ENCODE results near the gene DGKG. TPM values are rescaled to one million over a fixed set of nuclear protein-coding genes. Genes with fewer than 3 reads are reported as not detected.
A peak's percentile ranks its signal among the peaks of the same experiment; 100 is the strongest.

The DGKG gene
- total RNA-seq, 1 donor from 2014 or later: 3.9 TPM

- intact Hi-C loops (cut with micrococcal nuclease): no loop called here
- CTCF ChIA-PET: no interaction called here
- DNase-seq: no peak
- TF ChIP-seq CTCF (IDR thresholded peaks at IDR 0.05): no peak
- POLR2A ChIA-PET: no interaction called here
- peaks cover 26% of the 10 kb centered on the region for H3K27me3 Mint-ChIP-seq
- H3K4me3 Mint-ChIP-seq: no peak overlapping the region
- no peak for ATAC-seq (ENCODE audit: low read depth)
- H3K4me1 Mint-ChIP-seq: peaks cover 4% of the 10 kb centered on the region
- no peak overlapping the region for H3K27ac Mint-ChIP-seq
- no peaks in the 10 kb centered on the region for H3K36me3 Mint-ChIP-seq (ENCODE audit: low read depth)
- no peaks in the 10 kb centered on the region for H3K9me3 Mint-ChIP-seq
Observed at GRCh38 chr3:186100398-186100797, 261.6 kb downstream of the DGKG start.

- Mint-ChIP-seq H3K36me3 (ENCODE audit: low read depth) (no peaks in the 10 kb centered on the region), H3K4me3 (no peak overlapping the region), H3K9me3 (no peaks in the 10 kb centered on the region), H3K4me1 (peaks cover 4% of the 10 kb centered on the region), H3K27me3 (peaks cover 26% of the 10 kb centered on the region), H3K27ac (no peak overlapping the region)
- intact Hi-C loops (cut with micrococcal nuclease): no loop called here
- ChIA-PET POLR2A (interaction anchor here (0.6 kb wide), 1 partner anchor 210 kb away, joined by 7 read pairs; no protein-coding TSS in a partner anchor), CTCF (no interaction called here)
- ATAC-seq (ENCODE audit: low read depth): no peak
- DNase-seq: no peak
- TF ChIP-seq CTCF (IDR thresholded peaks at IDR 0.05): no peak
Observed at GRCh38 chr3:186099178-186099577, 262.9 kb downstream of the DGKG start.

- ChIA-PET POLR2A (interaction anchor here (0.6 kb wide), 1 partner anchor 209 kb away, joined by 7 read pairs; no protein-coding TSS in a partner anchor), CTCF (interaction anchor here (0.7 to 1.2 kb wide), 2 partner anchors 13 to 518 kb away, joined by 3 to 4 read pairs; no protein-coding TSS in a partner anchor)
- intact Hi-C loops (cut with micrococcal nuclease): no loop called here
- H3K4me3 Mint-ChIP-seq: no peak overlapping the region
- no peaks in the 10 kb centered on the region for H3K9me3 Mint-ChIP-seq
- DNase-seq (no peak), ATAC-seq (ENCODE audit: low read depth) (no peak)
- peaks cover 4% of the 10 kb centered on the region for H3K4me1 Mint-ChIP-seq
- H3K27ac Mint-ChIP-seq: no peak overlapping the region
- H3K27me3 Mint-ChIP-seq: peaks cover 25% of the 10 kb centered on the region
- TF ChIP-seq CTCF (IDR thresholded peaks at IDR 0.05): no peak
- no peaks in the 10 kb centered on the region for H3K36me3 Mint-ChIP-seq (ENCODE audit: low read depth)
Observed at GRCh38 chr3:186098740-186099139, 263.3 kb downstream of the DGKG start.

GRCh38 chr3:186097663-186098451, 264.2 kb downstream of the DGKG start:
- Mint-ChIP-seq H3K27ac (no peak overlapping the region), H3K27me3 (peaks cover 25% of the 10 kb centered on the region), H3K4me3 (no peak overlapping the region), H3K4me1 (peaks cover 4% of the 10 kb centered on the region), H3K36me3 (ENCODE audit: low read depth) (no peaks in the 10 kb centered on the region), H3K9me3 (no peaks in the 10 kb centered on the region)
- CTCF ChIA-PET: interaction anchor here (0.7 to 1.2 kb wide), 2 partner anchors 14 to 519 kb away, joined by 3 to 4 read pairs; no protein-coding TSS in a partner anchor
- ATAC-seq (ENCODE audit: low read depth) (peak; percentile 28), DNase-seq (no peak)
- no peak for TF ChIP-seq CTCF (IDR thresholded peaks at IDR 0.05)
- POLR2A ChIA-PET: interaction anchor here (0.5 kb wide), 1 partner anchor 472 kb away, joined by 3 read pairs; the partner anchor contains the start of gene DNAJB11
- intact Hi-C loops (cut with micrococcal nuclease): no loop called here

- Mint-ChIP-seq H3K27me3 (peaks cover 22% of the 10 kb centered on the region), H3K27ac (no peak overlapping the region), H3K4me3 (no peak overlapping the region), H3K36me3 (ENCODE audit: low read depth) (no peaks in the 10 kb centered on the region), H3K9me3 (no peaks in the 10 kb centered on the region), H3K4me1 (peaks cover 4% of the 10 kb centered on the region)
- TF ChIP-seq CTCF (IDR thresholded peaks at IDR 0.05): no peak
- ChIA-PET POLR2A (no interaction called here), CTCF (interaction anchor here (1.2 kb wide), 1 partner anchor 14 kb away, joined by 4 read pairs; no protein-coding TSS in a partner anchor)
- intact Hi-C loops (cut with micrococcal nuclease): no loop called here
- DNase-seq (no peak), ATAC-seq (ENCODE audit: low read depth) (no peak)
Observed at GRCh38 chr3:186097317-186097662, 264.7 kb downstream of the DGKG start.

Other genes with a start within 250 kb of the DGKG start
- gene CRYGS, start 182.1 kb upstream of the DGKG start, total RNA-seq: 4.0 and 4.6 TPM in 2 replicates
- gene TBCCD1, start 205.1 kb upstream of the DGKG start, total RNA-seq: 11.9 and 15.4 TPM in 2 replicates
- 51.3 and 52.5 TPM in 2 replicates for gene DNAJB11, start 208.5 kb upstream of the DGKG start, total RNA-seq

Measured in activated B cell treated with CpG ODN at 0.5 μM for 24 hours (primary cell).